ENCODE results near the gene CCL7. TPM values are rescaled to one million over a fixed set of nuclear protein-coding genes. Genes with fewer than 3 reads are reported as not detected.

CCL7 gene
- total RNA-seq, 6 experiments from 2014 or later = not detected

GRCh38 chr17:34252444-34253138, 17.4 kb upstream of the CCL7 start:
- peak overlapping the region; percentile 74 for H3K4me3 Mint-ChIP-seq
- peaks cover 9% of the 10 kb centered on the region; the same call in 1 of the 2 replicates for H3K36me3 Mint-ChIP-seq (ENCODE audit: low read depth)
- H3K27ac Mint-ChIP-seq = peak overlapping the region; percentile 98

GRCh38 chr17:34253139-34253525, 16.9 kb upstream of the CCL7 start:
- TF ChIP-seq, protein P1, sequence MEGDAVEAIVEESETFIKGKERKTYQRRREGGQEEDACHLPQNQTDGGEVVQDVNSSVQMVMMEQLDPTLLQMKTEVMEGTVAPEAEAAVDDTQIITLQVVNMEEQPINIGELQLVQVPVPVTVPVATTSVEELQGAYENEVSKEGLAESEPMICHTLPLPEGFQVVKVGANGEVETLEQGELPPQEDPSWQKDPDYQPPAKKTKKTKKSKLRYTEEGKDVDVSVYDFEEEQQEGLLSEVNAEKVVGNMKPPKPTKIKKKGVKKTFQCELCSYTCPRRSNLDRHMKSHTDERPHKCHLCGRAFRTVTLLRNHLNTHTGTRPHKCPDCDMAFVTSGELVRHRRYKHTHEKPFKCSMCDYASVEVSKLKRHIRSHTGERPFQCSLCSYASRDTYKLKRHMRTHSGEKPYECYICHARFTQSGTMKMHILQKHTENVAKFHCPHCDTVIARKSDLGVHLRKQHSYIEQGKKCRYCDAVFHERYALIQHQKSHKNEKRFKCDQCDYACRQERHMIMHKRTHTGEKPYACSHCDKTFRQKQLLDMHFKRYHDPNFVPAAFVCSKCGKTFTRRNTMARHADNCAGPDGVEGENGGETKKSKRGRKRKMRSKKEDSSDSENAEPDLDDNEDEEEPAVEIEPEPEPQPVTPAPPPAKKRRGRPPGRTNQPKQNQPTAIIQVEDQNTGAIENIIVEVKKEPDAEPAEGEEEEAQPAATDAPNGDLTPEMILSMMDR (IDR thresholded peaks at IDR 0.05) = no peak
- peaks cover 87% of the 10 kb centered on the region for H3K4me1 Mint-ChIP-seq (ENCODE audit: low read depth)
- no peak for DNase-seq
- H3K36me3 Mint-ChIP-seq (ENCODE audit: low read depth) = peaks cover 10% of the 10 kb centered on the region; the same call in 1 of the 2 replicates
- peak overlapping the region; percentile 74 for H3K4me3 Mint-ChIP-seq
- H3K27ac Mint-ChIP-seq = peak overlapping the region; percentile 98
- H3K27me3 Mint-ChIP-seq (ENCODE audit: insufficient read depth) = no peaks in the 10 kb centered on the region
- H3K9me3 Mint-ChIP-seq = no peaks in the 10 kb centered on the region

More at GRCh38 chr17:34252444-34253138, 17.4 kb upstream of the CCL7 start:
- TF ChIP-seq, protein P1 (IDR thresholded peaks at IDR 0.05) = no peak
- H3K27me3 Mint-ChIP-seq (ENCODE audit: insufficient read depth) = no peaks in the 10 kb centered on the region
- peaks cover 93% of the 10 kb centered on the region for H3K4me1 Mint-ChIP-seq (ENCODE audit: low read depth)
- DNase-seq = peak; percentile 91
- H3K9me3 Mint-ChIP-seq = no peaks in the 10 kb centered on the region

DNA sequence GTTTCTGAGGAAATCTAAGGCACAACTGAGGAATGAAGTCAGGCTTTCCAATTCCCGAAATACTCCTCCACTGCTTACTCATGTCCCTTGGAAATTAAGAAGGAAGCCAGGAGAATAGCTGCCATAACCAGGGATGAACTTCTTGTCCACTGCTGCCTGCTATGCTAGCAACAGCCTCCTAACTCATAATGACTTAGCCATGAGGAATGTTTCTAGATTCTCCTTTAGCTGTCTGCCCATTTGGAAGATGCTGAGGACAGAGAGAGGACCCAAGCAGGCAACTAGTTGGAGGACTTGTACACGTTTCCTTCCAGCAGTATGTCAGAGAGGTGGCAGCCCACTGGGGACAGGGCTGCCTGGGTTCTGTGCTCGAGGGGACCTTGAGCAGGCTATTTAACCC, 15.9 kb upstream of the CCL7 start:
- peaks cover 10% of the 10 kb centered on the region; the same call in 1 of the 2 replicates for H3K36me3 Mint-ChIP-seq (ENCODE audit: low read depth)
- H3K4me3 Mint-ChIP-seq = peak overlapping the region; percentile 90
- H3K27ac Mint-ChIP-seq = peak overlapping the region; percentile 98
- TF ChIP-seq, protein P1 (IDR thresholded peaks at IDR 0.05) = no peak
- peaks cover 84% of the 10 kb centered on the region for H3K4me1 Mint-ChIP-seq (ENCODE audit: low read depth)
- DNase-seq = peak; percentile 78
- no peaks in the 10 kb centered on the region for H3K27me3 Mint-ChIP-seq (ENCODE audit: insufficient read depth)
- no peaks in the 10 kb centered on the region for H3K9me3 Mint-ChIP-seq

DNA sequence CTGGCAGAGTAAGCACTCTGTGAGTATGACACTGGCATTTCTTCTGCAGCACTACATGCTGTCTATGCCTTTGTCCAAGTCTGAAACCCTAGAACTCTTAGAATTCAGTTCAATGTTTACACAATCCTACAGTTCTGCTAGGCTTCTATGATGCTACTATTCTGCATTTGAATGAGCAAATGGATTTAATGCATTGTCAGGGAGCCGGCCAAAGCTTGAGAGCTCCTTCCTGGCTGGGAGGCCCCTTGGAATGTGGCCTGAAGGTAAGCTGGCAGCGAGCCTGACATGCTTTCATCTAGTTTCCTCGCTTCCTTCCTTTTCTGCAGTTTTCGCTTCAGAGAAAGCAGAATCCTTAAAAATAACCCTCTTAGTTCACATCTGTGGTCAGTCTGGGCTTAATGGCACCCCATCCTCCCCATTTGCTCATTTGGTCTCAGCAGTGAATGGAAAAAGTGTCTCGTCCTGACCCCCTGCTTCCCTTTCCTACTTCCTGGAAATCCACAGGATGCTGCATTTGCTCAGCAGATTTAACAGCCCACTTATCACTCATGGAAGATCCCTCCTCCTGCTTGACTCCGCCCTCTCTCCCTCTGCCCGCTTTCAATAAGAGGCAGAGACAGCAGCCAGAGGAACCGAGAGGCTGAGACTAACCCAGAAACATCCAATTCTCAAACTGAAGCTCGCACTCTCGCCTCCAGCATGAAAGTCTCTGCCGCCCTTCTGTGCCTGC, 15.2 kb upstream of the CCL7 start, which contains the start of gene CCL2:
TSS of gene CCL2 (plus strand) at position 635 of the 730 bp plus-strand sequence. CDS start at position 700, 65 bp downstream.
- DNase-seq = peak; percentile 78
- peak within 1 kb of the TSS; percentile 90 for H3K4me3 Mint-ChIP-seq
- H3K36me3 Mint-ChIP-seq (ENCODE audit: low read depth) = peaks cover 10% of the 10 kb centered on the region; the same call in 1 of the 2 replicates
- peak within 1 kb of the TSS; percentile 98 for H3K27ac Mint-ChIP-seq
- TF ChIP-seq, protein P1 (IDR thresholded peaks at IDR 0.05) = no peak
- H3K27me3 Mint-ChIP-seq (ENCODE audit: insufficient read depth) = no peaks in the 10 kb centered on the region
- H3K9me3 Mint-ChIP-seq = no peaks in the 10 kb centered on the region
- peaks cover 84% of the 10 kb centered on the region for H3K4me1 Mint-ChIP-seq (ENCODE audit: low read depth)

- H3K36me3 Mint-ChIP-seq (ENCODE audit: low read depth) = peaks cover 10% of the 10 kb centered on the region; the same call in 1 of the 2 replicates
- H3K4me1 Mint-ChIP-seq (ENCODE audit: low read depth) = peaks cover 78% of the 10 kb centered on the region
- TF ChIP-seq, protein P1 (IDR thresholded peaks at IDR 0.05) = no peak
- H3K27me3 Mint-ChIP-seq (ENCODE audit: insufficient read depth) = no peaks in the 10 kb centered on the region
- peak overlapping the region; percentile 98 for H3K27ac Mint-ChIP-seq
- peak; percentile 54 for DNase-seq
- H3K4me3 Mint-ChIP-seq = peak overlapping the region; percentile 90
- no peaks in the 10 kb centered on the region for H3K9me3 Mint-ChIP-seq
Observed at GRCh38 chr17:34255381-34255732, 14.7 kb upstream of the CCL7 start.

Data from HFFc6 (cell line).